ENCODE results near the gene GSS. TPM values are rescaled to one million over a fixed set of nuclear protein-coding genes. Genes with fewer than 3 reads are reported as not detected.

The GSS gene
- total RNA-seq, 4 donors from 2014 or later: 45.7 to 81.8 (median 62.4) TPM

GRCh38 chr20:34894723-34895122 is 60.9 kb downstream of the GSS start:
- H3K27ac ChIP-seq: no peak overlapping the region
- 50 to 51% methylated on average over 1 of the region's 1 CpG for WGBS, 2 donors
- intact Hi-C loops (cut with DNase I): no loop called here
- H3K36me3 ChIP-seq: no peaks in the 10 kb centered on the region
- no peak for DNase-seq
- peaks cover 0 to 6% of the 10 kb centered on the region in 2 donors for H3K4me1 ChIP-seq
- TF ChIP-seq POLR2A (IDR thresholded peaks at IDR 0.05) (no peak), CTCF (IDR thresholded peaks at IDR 0.05) (no peak)
- no peaks in the 10 kb centered on the region for H3K9me3 ChIP-seq
- no peaks in the 10 kb centered on the region for H3K27me3 ChIP-seq
- no peak overlapping the region for H3K4me3 ChIP-seq (replicated peaks in 1 of 3)

GRCh38 chr20:34892671-34893070 is 62.9 kb downstream of the GSS start:
- WGBS, 2 donors: 97 to 100% methylated on average over 2 of the region's 2 CpGs
- H3K4me1 ChIP-seq: peaks cover 0 to 6% of the 10 kb centered on the region in 2 donors
- intact Hi-C loops (cut with DNase I): no loop called here
- no peaks in the 10 kb centered on the region for H3K36me3 ChIP-seq
- TF ChIP-seq CTCF (IDR thresholded peaks at IDR 0.05) (no peak), POLR2A (IDR thresholded peaks at IDR 0.05) (no peak)
- H3K27me3 ChIP-seq: no peaks in the 10 kb centered on the region
- no peak overlapping the region for H3K27ac ChIP-seq
- no peak for DNase-seq
- H3K4me3 ChIP-seq (replicated peaks in 1 of 3): no peak overlapping the region
- H3K9me3 ChIP-seq: no peaks in the 10 kb centered on the region

- Histone ChIP-seq H3K4me1 (peaks cover 0 to 6% of the 10 kb centered on the region in 2 donors), H3K36me3 (no peaks in the 10 kb centered on the region), H3K27ac (no peak overlapping the region), H3K4me3 (replicated peaks in 1 of 3) (no peak overlapping the region), H3K27me3 (no peaks in the 10 kb centered on the region), H3K9me3 (no peaks in the 10 kb centered on the region)
- intact Hi-C loops (cut with DNase I): no loop called here
- no peak for TF ChIP-seq POLR2A (IDR thresholded peaks at IDR 0.05)
- no peak for TF ChIP-seq CTCF (IDR thresholded peaks at IDR 0.05)
- WGBS, 2 donors: 86 to 94% methylated on average over 2 of the region's 2 CpGs
- no peak for DNase-seq
Measured at GRCh38 chr20:34891166-34892062, 64.2 kb downstream of the GSS start.

GRCh38 chr20:34888468-34888867 is 67.1 kb downstream of the GSS start:
- WGBS, 2 donors: 77 to 90% methylated on average over 1 of the region's 1 CpG
- intact Hi-C loops (cut with DNase I): no loop called here
- TF ChIP-seq CTCF (IDR thresholded peaks at IDR 0.05) (no peak), POLR2A (IDR thresholded peaks at IDR 0.05) (no peak)
- peaks cover 0 to 7% of the 10 kb centered on the region in 2 donors for H3K36me3 ChIP-seq
- no peaks in the 10 kb centered on the region for H3K9me3 ChIP-seq
- no peak overlapping the region for H3K27ac ChIP-seq
- DNase-seq: no peak
- no peaks in the 10 kb centered on the region for H3K27me3 ChIP-seq
- H3K4me1 ChIP-seq: no peaks in the 10 kb centered on the region
- H3K4me3 ChIP-seq (replicated peaks in 1 of 3): no peak overlapping the region

- Histone ChIP-seq H3K4me3 (replicated peaks in 1 of 3) (no peak overlapping the region), H3K9me3 (no peaks in the 10 kb centered on the region), H3K27ac (no peak overlapping the region), H3K4me1 (no peaks in the 10 kb centered on the region), H3K27me3 (no peaks in the 10 kb centered on the region), H3K36me3 (peaks cover 6 to 7% of the 10 kb centered on the region in 2 donors)
- 61 to 62% methylated on average over 3 of the region's 3 CpGs for WGBS, 2 donors
- TF ChIP-seq POLR2A (IDR thresholded peaks at IDR 0.05) (no peak), CTCF (IDR thresholded peaks at IDR 0.05) (no peak)
- DNase-seq: no peak
- intact Hi-C loops (cut with DNase I): no loop called here
Measured at GRCh38 chr20:34887023-34887422, 68.6 kb downstream of the GSS start.

Measured in thyroid gland (tissue), 4 donors.